ENCODE measurements around the gene KRTAP9-6.

- TF ChIP-seq EP300 (IDR thresholded peaks at IDR 0.05; ENCODE audit: borderline replicate concordance in 1 of 2, low read depth in 1 of 2, low read length in 1 of 2) (no peak), CTCF (IDR thresholded peaks at IDR 0.05) (no peak), MEF2A (IDR thresholded peaks at IDR 0.05; ENCODE audit: borderline replicate concordance, low read depth) (no peak), POLR2AphosphoS5 (IDR thresholded peaks at IDR 0.05; ENCODE audit: low read depth, low read length) (no peak), SMC3 (IDR thresholded peaks at IDR 0.05; ENCODE audit: low read depth, low read length) (no peak), REST (IDR thresholded peaks at IDR 0.05; ENCODE audit: low read depth, low read length) (no peak), JUND (IDR thresholded peaks at IDR 0.05) (no peak), NRF1 (IDR thresholded peaks at IDR 0.05; ENCODE audit: low read depth, low read length) (no peak)
- TF ChIP-seq, protein P1, sequence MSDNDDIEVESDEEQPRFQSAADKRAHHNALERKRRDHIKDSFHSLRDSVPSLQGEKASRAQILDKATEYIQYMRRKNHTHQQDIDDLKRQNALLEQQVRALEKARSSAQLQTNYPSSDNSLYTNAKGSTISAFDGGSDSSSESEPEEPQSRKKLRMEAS (IDR thresholded peaks at IDR 0.05; ENCODE audit: low read depth), result no peak
Measured at GRCh38 chr17:41264599-41264998, 579 bp upstream of the KRTAP9-6 start.

Measured in SK-N-SH (cell line).